EH (cell line): ENCODE measurements around the gene MAP2K2.

Experiments used
- DNase-seq: peaks from one replicate; pipeline ENCODE4 v3.0.0-alpha.2; 2015; ENCODE audit warnings: low read depth

Gene MAP2K2

GRCh38 chr19:4059891-4060620 lies 63.9 kb downstream of the MAP2K2 start:
- peak; percentile 42 for DNase-seq

GRCh38 chr19:4059453-4059871 lies 64.5 kb downstream of the MAP2K2 start:
- no peak for DNase-seq

GRCh38 chr19:4058693-4059452 lies 65.0 kb downstream of the MAP2K2 start:
- no peak for DNase-seq

- peak; percentile 92 for DNase-seq
Measured at GRCh38 chr19:4057931-4058692, 65.8 kb downstream of the MAP2K2 start.

- no peak for DNase-seq
Measured at GRCh38 chr19:4055209-4055552, 68.7 kb downstream of the MAP2K2 start.

GRCh38 chr19:4054441-4055208 lies 69.3 kb downstream of the MAP2K2 start:
- no peak for DNase-seq

GRCh38 chr19:4053423-4054324 lies 70.2 kb downstream of the MAP2K2 start:
- DNase-seq: no peak

GRCh38 chr19:4052993-4053422 lies 70.9 kb downstream of the MAP2K2 start:
- DNase-seq: peak; percentile 18

- peak; percentile 28 for DNase-seq
Measured at GRCh38 chr19:4052114-4052992, 71.6 kb downstream of the MAP2K2 start.

GRCh38 chr19:4051175-4052101 lies 72.5 kb downstream of the MAP2K2 start:
- DNase-seq: peak; percentile 62

GRCh38 chr19:4049432-4049831 lies 74.5 kb downstream of the MAP2K2 start:
- DNase-seq: no peak

GRCh38 chr19:4046946-4047683 lies 76.8 kb downstream of the MAP2K2 start:
- no peak for DNase-seq

- no peak for DNase-seq
Measured at GRCh38 chr19:4046362-4046691, 77.6 kb downstream of the MAP2K2 start.

- DNase-seq: no peak
Measured at GRCh38 chr19:4045597-4046361, 78.1 kb downstream of the MAP2K2 start.

GRCh38 chr19:4044990-4045465 lies 78.9 kb downstream of the MAP2K2 start:
- no peak for DNase-seq

GRCh38 chr19:4043966-4044715 lies 79.8 kb downstream of the MAP2K2 start:
- no peak for DNase-seq

GRCh38 chr19:4043401-4043800 lies 80.5 kb downstream of the MAP2K2 start:
- no peak for DNase-seq
